HCT116 (cell line): ENCODE results near the gene USP17L5.
"Not testable (repeated sequence)": the region's sequence is repeated elsewhere in the genome, so short reads cannot be mapped to it uniquely, and the experiment has no call there.

ENCODE experiments used
- CTCF ChIP-seq, 3 experiments: fragments of 200-600 bp in 1 of 3; sonication (generic) in 1 of 3; IDR thresholded peaks in 2 of 3; conservative IDR thresholded peaks in 1 of 3; 2 replicates each; pipeline ENCODE4 v1.5.1; 2012 to 2017; ENCODE audit warnings: low read depth in 2 of 3, low read length in 2 of 3, antibody characterized with exemption in 1 of 3, borderline replicate concordance in 1 of 3, control low read depth in 1 of 3, mild to moderate bottlenecking in 1 of 3, mixed read lengths in 1 of 3, mixed run types in 1 of 3, moderate library complexity in 1 of 3; ENCODE audit not compliant: insufficient read depth in 1 of 3
- EGR1 ChIP-seq: IDR thresholded peaks from 2 replicates; pipeline ENCODE4 v1.6.1; 2012; ENCODE audit warnings: low read depth
- POLR2AphosphoS5 ChIP-seq: IDR thresholded peaks from 2 replicates; pipeline ENCODE4 v1.6.1; 2011; ENCODE audit warnings: mild to moderate bottlenecking, low read depth, low read length, moderate library complexity

DNA sequence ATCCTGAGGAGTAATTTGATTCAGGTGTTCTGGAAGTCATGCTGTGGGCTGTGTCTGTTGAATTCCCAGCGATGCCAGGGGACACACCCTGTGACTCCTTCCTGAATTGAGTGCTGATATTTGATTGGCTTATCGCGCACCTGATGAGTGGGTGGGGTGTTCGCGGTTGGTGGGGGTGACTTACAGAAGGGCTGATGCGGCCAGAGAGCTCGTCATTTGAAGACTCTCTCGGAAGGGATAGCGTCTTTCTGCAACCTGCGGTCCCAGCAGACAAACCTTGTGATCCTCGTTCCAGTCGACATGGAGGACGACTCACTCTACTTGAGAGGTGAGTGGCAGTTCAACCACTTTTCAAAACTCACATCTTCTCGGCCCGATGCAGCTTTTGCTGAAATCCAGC is 4.6 kb downstream of the USP17L5 start, which contains the start of gene USP17L27:
- not testable (repeated sequence) for TF ChIP-seq CTCF (IDR thresholded peaks at IDR 0.05 in 2 of 3, conservative IDR thresholded peaks at IDR 0.05 in 1 of 3; ENCODE audit: borderline replicate concordance in 1 of 3, insufficient read depth in 1 of 3, low read depth in 2 of 3, low read length in 2 of 3); EGR1; POLR2AphosphoS5
